Measurements from ENCODE around the gene SOWAHA. TPM values are rescaled to one million over a fixed set of nuclear protein-coding genes. Genes with fewer than 3 reads are reported as not detected.

SOWAHA gene
- total and polyA plus RNA-seq, 2 of the 8 experiments (the other 6 are each of a cell fraction or from before 2014, with no cell fraction given) = 0.09 to 0.11 TPM

GRCh38 chr5:132853790-132854189 is 40.7 kb downstream of the SOWAHA start:
- DNase-seq (ENCODE audit: low read depth in 1 of 2, low spot score in 2 of 2) (no peak), FAIRE-seq (no peak)
- H3K79me2 ChIP-seq (ENCODE audit: control insufficient read depth in 1 of 2, insufficient read depth in 2 of 2, low read length in 2 of 2) = no peaks in the 10 kb centered on the region
- 50% methylated on average over 1 of the region's 1 CpG; no CpG with 5 or more reads in 1 of the 2 experiments for WGBS, 2 experiments (ENCODE audit: extremely low coverage in 1 of 2, insufficient coverage in 1 of 2, insufficient read length in 1 of 2, insufficient replicate concordance in 2 of 2, low coverage in 1 of 2, low lambda C conversion rate in 2 of 2, missing lambda C conversion rate in 1 of 2)
- H2BK12ac ChIP-seq (ENCODE audit: low read depth, low read length) = no peak overlapping the region
- POLR2A ChIA-PET (ENCODE audit: partially characterized antibody) = interaction anchor here (0.9 to 1.6 kb wide), 5 partner anchors 10 to 30 kb away, joined by 3 to 4 read pairs (median 3); partner anchors contain the start of genes GDF9 and UQCRQ
- no peak overlapping the region for H2AK5ac ChIP-seq (ENCODE audit: low read depth, low read length)
- CTCF ChIA-PET (ENCODE audit: partially characterized antibody) = interaction anchor here (0.6 to 32.2 kb wide), 6 partner anchors 8 to 1671 kb away, joined by 3 to 465 read pairs (median 4); partner anchors contain the start of genes GDF9, SHROOM1 and UQCRQ
- no peak overlapping the region for H3K4ac ChIP-seq (replicated peaks; ENCODE audit: insufficient read length, low read depth, low read length)
- no peaks in the 10 kb centered on the region for H3K23me2 ChIP-seq (ENCODE audit: low read depth, low read length)
- peaks cover 0 to 1% (median 0%) of the 10 kb centered on the region in 4 experiments; a peak in 1 of 7 replicates for H3K4me1 ChIP-seq (replicated peaks in 1 of 4; ENCODE audit: control insufficient read depth in 3 of 4, insufficient read depth in 4 of 4, low read length in 3 of 4)
- H3K23ac ChIP-seq (ENCODE audit: insufficient read length) = no peak overlapping the region
- H4K20me1 ChIP-seq (replicated peaks in 1 of 2; ENCODE audit: control insufficient read depth in 1 of 2, insufficient read depth in 2 of 2, low read length in 2 of 2) = no peaks in the 10 kb centered on the region
- H3K4me2 ChIP-seq (ENCODE audit: insufficient read depth in 1 of 2, low read depth in 2 of 2, low read length in 2 of 2) = no peak overlapping the region
- H3K18ac ChIP-seq (ENCODE audit: extremely low read depth, low read length) = no peak overlapping the region
- no peaks in the 10 kb centered on the region for H3K79me1 ChIP-seq (ENCODE audit: low read depth, low read length)
- H3K9ac ChIP-seq (replicated peaks in 1 of 4; ENCODE audit: extremely low read depth in 1 of 4, low read depth in 3 of 4, low read length in 3 of 4) = no peak overlapping the region
- no peak overlapping the region for H3K56ac ChIP-seq (replicated peaks; ENCODE audit: insufficient read length, low read depth, low read length)
- no peaks in the 10 kb centered on the region for H3K27me3 ChIP-seq (replicated peaks in 1 of 4; ENCODE audit: control insufficient read depth in 3 of 4, extremely low read depth in 1 of 4, insufficient read depth in 3 of 4, low read length in 3 of 4)
- H3K9me3 ChIP-seq (ENCODE audit: insufficient read depth in 2 of 2, low read depth in 1 of 2, low read length in 1 of 2) = no peaks in the 10 kb centered on the region
- no peaks in the 10 kb centered on the region for H3K36me3 ChIP-seq (ENCODE audit: control insufficient read depth in 2 of 4, insufficient read depth in 4 of 4, low read length in 3 of 4)
- no peak overlapping the region for H3K27ac ChIP-seq (ENCODE audit: low read depth, low read length)
- H2BK20ac ChIP-seq (ENCODE audit: low read length) = no peak overlapping the region
- no peak overlapping the region for H3K14ac ChIP-seq (ENCODE audit: insufficient read length)
- no peak overlapping the region for H4K8ac ChIP-seq (ENCODE audit: extremely low read depth, insufficient read depth, low read length)
- no peak overlapping the region for H4K5ac ChIP-seq (ENCODE audit: insufficient read length, low read depth, low read length)
- no peak overlapping the region for H4K91ac ChIP-seq (replicated peaks; ENCODE audit: insufficient read length, low read length)
- H2BK15ac ChIP-seq (ENCODE audit: low read length) = no peak overlapping the region
- H2AFZ ChIP-seq (ENCODE audit: low read length) = no peak overlapping the region
- no peak overlapping the region for H2BK5ac ChIP-seq (ENCODE audit: low read depth, low read length)
- no peak overlapping the region for H3K4me3 ChIP-seq (ENCODE audit: extremely low read depth in 1 of 4, insufficient read depth in 2 of 4, low read depth in 3 of 4, low read length in 4 of 4)
- H2BK120ac ChIP-seq (replicated peaks; ENCODE audit: low read depth, low read length) = no peak overlapping the region
- no peak for TF ChIP-seq CHD1 (IDR thresholded peaks at IDR 0.05; ENCODE audit: low read depth, low read length)
- TF ChIP-seq JUND (IDR thresholded peaks at IDR 0.05; ENCODE audit: low read length) = no peak
